Astrocyte of the spinal cord (primary cell): Measurements from ENCODE around the gene SPSB3.

Experiments
- DNase-seq: peaks from one replicate; pipeline ENCODE4 v3.0.0; 2011; ENCODE audit warnings: low read depth, low spot score
- H3K4me3 ChIP-seq: 2 replicates; pipeline ENCODE4 v1.5.1; 2011; ENCODE audit warnings: low read depth, mild to moderate bottlenecking, low read length, moderate library complexity
- in situ Hi-C: cut with HindIII; loops from 2 replicates; pipeline ENCODE4 v1.10.0; 2017; ENCODE audit warnings: low sequenced_read_pairs
- TF ChIP-seq, protein P1 (sequence below): IDR thresholded peaks from 2 replicates; pipeline ENCODE4 v1.5.1; 2012; ENCODE audit warnings: low read depth, mild to moderate bottlenecking, low read length, inconsistent platforms

The SPSB3 gene

DNA sequence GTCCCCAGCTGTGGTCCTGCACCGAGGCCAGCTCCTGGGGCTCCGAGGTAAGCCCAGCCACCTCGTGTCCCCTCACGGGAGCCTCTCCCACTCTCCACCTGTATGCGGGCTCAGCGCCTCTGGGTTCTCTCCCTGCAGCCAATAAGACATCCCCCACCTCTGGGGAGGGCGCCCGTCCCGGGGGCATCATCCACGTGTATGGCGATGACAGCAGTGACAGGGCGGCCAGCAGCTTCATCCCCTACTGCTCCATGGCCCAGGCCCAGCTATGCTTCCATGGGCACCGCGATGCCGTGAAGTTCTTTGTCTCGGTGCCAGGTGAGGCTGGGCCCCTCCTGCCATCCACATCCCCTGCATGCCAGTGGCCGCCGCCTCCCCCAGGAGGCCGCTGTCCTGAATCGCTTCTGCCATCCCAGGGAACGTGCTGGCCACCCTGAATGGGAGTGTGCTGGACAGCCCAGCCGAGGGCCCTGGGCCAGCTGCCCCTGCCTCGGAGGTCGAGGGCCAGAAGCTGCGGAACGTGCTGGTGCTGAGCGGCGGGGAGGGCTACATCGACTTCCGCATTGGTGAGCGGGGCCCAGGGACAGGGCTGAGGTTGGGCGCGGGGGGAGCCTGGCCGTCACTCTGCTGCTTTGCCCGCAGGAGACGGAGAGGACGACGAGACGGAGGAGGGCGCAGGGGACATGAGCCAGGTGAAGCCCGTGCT lies 14.2 kb downstream of the SPSB3 start:
- H3K4me3 ChIP-seq: no peak overlapping the region
- no peak for DNase-seq
- in situ Hi-C loops: no loop called here
- TF ChIP-seq, protein P1, sequence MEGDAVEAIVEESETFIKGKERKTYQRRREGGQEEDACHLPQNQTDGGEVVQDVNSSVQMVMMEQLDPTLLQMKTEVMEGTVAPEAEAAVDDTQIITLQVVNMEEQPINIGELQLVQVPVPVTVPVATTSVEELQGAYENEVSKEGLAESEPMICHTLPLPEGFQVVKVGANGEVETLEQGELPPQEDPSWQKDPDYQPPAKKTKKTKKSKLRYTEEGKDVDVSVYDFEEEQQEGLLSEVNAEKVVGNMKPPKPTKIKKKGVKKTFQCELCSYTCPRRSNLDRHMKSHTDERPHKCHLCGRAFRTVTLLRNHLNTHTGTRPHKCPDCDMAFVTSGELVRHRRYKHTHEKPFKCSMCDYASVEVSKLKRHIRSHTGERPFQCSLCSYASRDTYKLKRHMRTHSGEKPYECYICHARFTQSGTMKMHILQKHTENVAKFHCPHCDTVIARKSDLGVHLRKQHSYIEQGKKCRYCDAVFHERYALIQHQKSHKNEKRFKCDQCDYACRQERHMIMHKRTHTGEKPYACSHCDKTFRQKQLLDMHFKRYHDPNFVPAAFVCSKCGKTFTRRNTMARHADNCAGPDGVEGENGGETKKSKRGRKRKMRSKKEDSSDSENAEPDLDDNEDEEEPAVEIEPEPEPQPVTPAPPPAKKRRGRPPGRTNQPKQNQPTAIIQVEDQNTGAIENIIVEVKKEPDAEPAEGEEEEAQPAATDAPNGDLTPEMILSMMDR: no peak

DNA sequence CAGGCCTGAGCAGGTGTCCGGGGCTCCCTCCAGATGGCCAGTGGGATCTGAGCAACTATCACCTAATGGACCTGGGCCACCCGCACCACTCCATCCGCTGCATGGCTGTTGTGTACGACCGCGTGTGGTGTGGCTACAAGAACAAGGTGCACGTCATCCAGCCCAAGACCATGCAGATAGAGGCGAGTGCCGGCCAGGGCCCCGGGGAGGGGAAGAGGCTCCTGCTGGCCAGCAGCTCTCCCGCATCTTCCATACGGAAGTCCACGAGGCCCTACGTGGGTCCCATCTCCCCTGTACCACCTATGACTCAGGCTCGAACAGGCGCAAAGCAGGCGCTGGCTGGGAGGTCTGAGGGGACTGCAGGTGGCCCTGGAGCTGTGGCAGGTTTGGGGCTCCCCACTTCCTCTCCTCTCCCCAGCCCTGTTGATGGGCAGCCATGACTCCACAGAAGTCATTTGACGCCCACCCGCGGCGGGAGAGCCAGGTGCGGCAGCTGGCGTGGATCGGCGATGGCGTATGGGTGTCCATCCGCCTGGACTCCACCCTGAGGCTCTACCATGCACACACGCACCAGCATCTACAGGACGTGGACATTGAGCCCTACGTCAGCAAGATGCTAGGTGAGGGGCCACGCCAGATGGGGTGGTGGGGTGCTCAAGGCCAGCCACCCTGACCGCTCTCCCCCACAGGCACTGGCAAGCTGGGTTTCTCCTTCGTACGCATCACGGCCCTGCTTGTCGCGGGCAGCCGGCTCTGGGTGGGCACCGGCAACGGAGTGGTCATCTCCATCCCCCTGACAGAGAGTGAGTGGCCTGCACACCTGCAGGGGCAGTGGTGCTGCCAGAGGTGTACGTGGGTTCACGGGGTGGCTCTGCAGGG lies 15.0 kb downstream of the SPSB3 start:
- no peak for DNase-seq
- TF ChIP-seq, protein P1: no peak
- H3K4me3 ChIP-seq: no peak overlapping the region
- in situ Hi-C loops: no loop called here

DNA sequence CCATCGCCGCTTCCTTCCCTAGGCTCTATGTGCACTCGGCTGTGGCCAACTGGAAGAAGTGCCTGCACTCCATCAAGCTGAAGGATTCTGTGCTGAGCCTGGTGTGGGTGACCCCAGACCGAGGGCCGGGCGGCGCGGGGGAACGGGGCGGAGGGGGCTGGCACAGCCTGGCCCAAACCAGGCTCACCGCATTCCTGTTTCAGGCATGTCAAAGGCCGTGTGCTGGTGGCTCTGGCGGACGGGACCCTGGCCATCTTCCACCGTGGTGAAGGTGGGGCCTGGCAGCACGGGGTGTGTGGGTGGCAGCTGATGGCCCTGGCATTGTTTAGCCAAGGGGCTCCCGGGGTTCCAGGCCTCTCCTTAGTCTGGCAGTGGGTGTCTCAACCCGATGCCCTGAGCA lies 15.7 kb downstream of the SPSB3 start:
- no peak for DNase-seq
- in situ Hi-C loops: no loop called here
- no peak overlapping the region for H3K4me3 ChIP-seq
- TF ChIP-seq, protein P1: no peak

DNA sequence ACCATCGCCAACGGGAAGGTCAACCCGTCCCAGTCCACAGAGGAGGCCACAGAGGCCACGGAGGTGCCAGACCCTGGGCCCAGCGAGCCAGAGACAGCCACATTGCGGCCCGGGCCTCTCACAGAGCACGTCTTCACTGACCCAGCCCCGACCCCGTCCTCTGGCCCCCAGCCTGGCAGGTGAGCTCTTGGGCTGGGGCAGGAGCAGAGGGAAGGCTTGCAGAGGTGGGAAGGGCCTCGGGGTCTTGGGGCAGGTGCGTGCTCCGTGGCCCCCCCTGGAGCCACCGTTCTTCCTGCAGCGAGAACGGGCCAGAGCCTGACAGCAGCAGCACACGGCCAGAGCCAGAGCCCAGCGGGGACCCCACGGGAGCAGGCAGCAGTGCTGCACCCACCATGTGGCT lies 16.1 kb downstream of the SPSB3 start:
- no peak overlapping the region for H3K4me3 ChIP-seq
- TF ChIP-seq, protein P1: no peak
- in situ Hi-C loops: no loop called here
- no peak for DNase-seq

DNA sequence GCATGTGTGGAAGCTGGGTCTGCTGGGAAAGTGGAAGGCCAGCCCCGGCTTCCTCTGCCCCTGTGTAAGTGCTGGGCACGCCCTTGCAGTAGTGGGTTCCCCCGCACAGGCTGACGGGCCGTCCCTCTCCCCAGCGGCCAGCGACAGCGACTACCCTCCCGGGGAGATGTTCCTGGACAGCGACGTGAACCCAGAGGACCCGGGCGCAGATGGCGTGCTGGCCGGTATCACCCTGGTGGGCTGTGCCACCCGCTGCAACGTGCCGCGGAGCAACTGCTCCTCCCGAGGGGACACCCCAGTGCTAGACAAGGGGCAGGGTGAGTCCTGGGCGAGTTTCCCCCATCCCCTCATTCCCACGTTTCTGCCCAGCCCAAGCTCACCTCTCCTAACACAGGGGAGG lies 16.5 kb downstream of the SPSB3 start:
- H3K4me3 ChIP-seq: no peak overlapping the region
- TF ChIP-seq, protein P1: no peak
- in situ Hi-C loops: no loop called here
- DNase-seq: no peak

DNA sequence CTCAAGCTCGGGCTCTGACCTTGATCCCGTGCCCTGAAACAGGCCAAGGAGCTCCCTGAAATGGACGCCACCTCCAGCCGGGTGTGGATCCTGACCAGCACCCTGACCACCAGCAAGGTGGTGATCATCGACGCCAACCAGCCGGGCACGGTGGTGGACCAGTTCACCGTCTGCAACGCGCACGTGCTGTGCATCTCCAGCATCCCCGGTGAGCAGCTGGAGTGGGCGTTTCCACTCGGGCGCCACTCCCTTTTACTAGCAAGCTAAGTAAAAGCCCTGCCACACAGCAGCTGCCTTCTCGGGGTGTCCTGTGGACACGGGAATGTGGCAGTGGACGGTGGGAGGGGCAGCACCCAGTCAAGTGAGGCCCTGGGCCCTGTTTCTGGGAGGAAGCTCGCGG lies 17.4 kb downstream of the SPSB3 start:
- in situ Hi-C loops: no loop called here
- no peak overlapping the region for H3K4me3 ChIP-seq
- DNase-seq: no peak
- TF ChIP-seq, protein P1: no peak
